Measurements from ENCODE around the gene MYD88. TPM values are rescaled to one million over a fixed set of nuclear protein-coding genes. Genes with fewer than 3 reads are reported as not detected.

The MYD88 gene
- polyA plus RNA-seq, 2 of the 4 experiments (the other 2 are of a cell fraction) = 16.8 to 22.3 TPM

DNA sequence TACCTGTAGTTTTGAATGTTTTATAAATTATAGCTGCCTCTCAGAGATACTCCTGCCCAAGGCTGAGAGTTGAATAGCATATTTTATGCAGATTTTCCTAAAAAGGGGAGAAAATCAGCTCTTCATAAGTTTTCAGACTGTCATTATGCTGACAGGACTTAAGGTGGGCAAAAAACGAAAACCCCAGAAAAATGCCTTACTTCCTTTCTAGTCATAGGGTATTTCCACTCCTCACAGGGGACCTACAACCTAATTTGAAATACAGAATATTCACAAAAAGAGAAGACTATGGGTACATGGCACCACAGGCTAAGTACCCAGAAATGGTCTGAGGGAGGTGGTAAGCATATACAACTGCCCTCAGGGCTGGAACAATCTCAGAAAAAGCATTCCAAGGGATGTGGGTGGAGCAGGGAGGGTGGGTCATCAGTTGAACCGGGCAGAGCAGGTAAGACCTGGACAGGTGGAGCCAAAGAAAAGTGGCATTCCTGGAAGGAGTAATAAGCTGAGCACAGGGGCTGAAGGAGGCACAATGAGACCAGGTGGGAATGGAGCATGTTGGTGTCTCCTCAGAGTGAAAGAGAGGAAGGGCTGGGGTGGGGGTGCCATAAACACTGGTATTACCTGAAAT, 16.3 kb downstream of the MYD88 start:
- no peak for ATAC-seq

DNA sequence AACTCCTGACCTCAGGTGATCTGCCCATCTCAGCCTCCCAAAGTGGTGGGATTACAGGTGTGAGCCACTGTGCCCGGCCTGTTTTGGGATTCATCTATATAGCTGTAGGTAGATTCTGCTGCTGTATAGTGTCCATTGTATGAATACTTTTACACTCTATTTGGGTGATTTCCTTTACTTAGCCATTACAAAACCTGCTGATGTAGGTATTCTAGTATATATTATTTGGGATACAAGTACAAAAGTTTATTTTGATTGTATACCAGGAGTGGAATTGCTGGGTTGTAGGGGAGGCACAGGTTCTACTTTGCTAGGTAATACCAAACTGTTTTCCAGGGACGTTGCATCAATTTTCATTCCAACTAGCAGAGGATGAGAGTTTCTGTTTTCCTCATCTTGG, 17.4 kb downstream of the MYD88 start:
- WGBS (ENCODE audit: missing lambda C conversion rate) = 78% methylated on average over 2 of the region's 2 CpGs
- ATAC-seq (no peak), DNase-seq (ENCODE audit: low read depth in 1 of 2, low spot score in 1 of 2) (no peak), FAIRE-seq (no peak)
- Histone ChIP-seq H3K27ac (no peak overlapping the region), H3K4me1 (0 out of 3 replicates have a peak, but pooled peaks cover 3% of the 10 kb centered on the region), H3K9me3 (no peaks in the 10 kb centered on the region), H3K4me3 (no peak overlapping the region), H3K4me2 (no peak overlapping the region)
- TF ChIP-seq MAFK (IDR thresholded peaks at IDR 0.05; ENCODE audit: partially characterized antibody) = peak; percentile 60
- TF ChIP-seq, protein P1, sequence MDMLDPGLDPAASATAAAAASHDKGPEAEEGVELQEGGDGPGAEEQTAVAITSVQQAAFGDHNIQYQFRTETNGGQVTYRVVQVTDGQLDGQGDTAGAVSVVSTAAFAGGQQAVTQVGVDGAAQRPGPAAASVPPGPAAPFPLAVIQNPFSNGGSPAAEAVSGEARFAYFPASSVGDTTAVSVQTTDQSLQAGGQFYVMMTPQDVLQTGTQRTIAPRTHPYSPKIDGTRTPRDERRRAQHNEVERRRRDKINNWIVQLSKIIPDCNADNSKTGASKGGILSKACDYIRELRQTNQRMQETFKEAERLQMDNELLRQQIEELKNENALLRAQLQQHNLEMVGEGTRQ (IDR thresholded peaks at IDR 0.05) = no peak
- ChIA-PET CTCF (interaction anchor here (0.6 to 2.1 kb wide), 3 partner anchors 10 to 39 kb away, joined by 3 to 7 read pairs (median 3); partner anchors contain the start of gene OXSR1), POLR2A (no interaction called here)

More for the DNA sequence above, 16.3 kb downstream of the MYD88 start:
- FAIRE-seq (no peak), DNase-seq (ENCODE audit: low read depth in 1 of 2, low spot score in 1 of 2) (no peak)
- H3K27ac ChIP-seq = no peak overlapping the region
- H3K9me3 ChIP-seq = no peaks in the 10 kb centered on the region
- 24% methylated on average over 2 of the region's 2 CpGs for WGBS (ENCODE audit: missing lambda C conversion rate)
- no peak overlapping the region for H3K4me3 ChIP-seq
- no peak overlapping the region for H3K4me2 ChIP-seq
- ChIA-PET CTCF (no interaction called here), POLR2A (interaction anchor here (1.4 to 3.3 kb wide), 2 partner anchors 10 to 18 kb away, joined by 6 to 11 read pairs; partner anchors contain the start of genes ACAA1 and OXSR1)
- H3K4me1 ChIP-seq = 0 out of 3 replicates have a peak, but pooled peaks cover 3% of the 10 kb centered on the region
- TF ChIP-seq KDM5A (IDR thresholded peaks at IDR 0.05) = no peak
- no peak for TF ChIP-seq MAFK (IDR thresholded peaks at IDR 0.05; ENCODE audit: partially characterized antibody)

DNA sequence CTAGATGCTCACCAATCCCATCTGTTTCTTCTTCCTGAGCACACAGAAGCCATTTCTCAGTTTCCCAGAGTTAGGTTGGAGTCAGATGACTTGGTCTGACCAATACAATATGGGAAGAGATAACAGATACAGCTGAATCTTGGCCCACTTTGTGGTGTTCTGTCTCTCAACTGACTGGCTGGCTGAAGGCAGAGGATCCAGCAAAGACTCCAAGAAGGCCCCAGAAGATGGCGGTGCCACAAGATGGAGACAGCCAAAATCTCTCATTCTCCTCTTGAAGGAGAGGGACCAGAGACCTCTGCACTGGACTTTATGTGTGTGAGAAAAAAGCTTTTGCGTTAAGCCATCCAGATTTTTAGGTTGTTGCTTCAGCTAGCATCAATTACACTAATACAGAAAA, 18.7 kb downstream of the MYD88 start:
- no peak for FAIRE-seq
- Histone ChIP-seq H3K27ac (no peak overlapping the region), H3K4me1 (0 out of 3 replicates have a peak, but pooled peaks cover 3% of the 10 kb centered on the region), H3K4me2 (no peak overlapping the region; the same call in 2 of the 3 replicates), H3K9me3 (no peaks in the 10 kb centered on the region), H3K4me3 (no peak overlapping the region)
- TF ChIP-seq FOSL2 (IDR thresholded peaks at IDR 0.05) (no peak), FOSL2 (CRISPR knock-in tag; IDR thresholded peaks at IDR 0.05) (no peak), RAD21 (conservative IDR thresholded peaks at IDR 0.05 in 1 of 2, IDR thresholded peaks at IDR 0.05 in 1 of 2) (no peak), RNF2 (IDR thresholded peaks at IDR 0.05; ENCODE audit: borderline replicate concordance, low read depth) (no peak), HOXA7 (CRISPR knock-in tag; IDR thresholded peaks at IDR 0.05) (no peak), EHF (CRISPR knock-in tag; IDR thresholded peaks at IDR 0.05) (no peak), POLR2A (IDR thresholded peaks at IDR 0.05; ENCODE audit: low read length) (no peak), JUNB (IDR thresholded peaks at IDR 0.05) (no peak), KDM5A (IDR thresholded peaks at IDR 0.05) (no peak), ESRRA (IDR thresholded peaks at IDR 0.05; ENCODE audit: borderline replicate concordance, low read length) (no peak), NR3C1 (IDR thresholded peaks at IDR 0.05) (no peak), HEYL (CRISPR knock-in tag; IDR thresholded peaks at IDR 0.05) (no peak), JUN (IDR thresholded peaks at IDR 0.05) (no peak), RARB (CRISPR knock-in tag; IDR thresholded peaks at IDR 0.05) (no peak), NFE2L2 (conservative IDR thresholded peaks at IDR 0.05; ENCODE audit: low read length) (no peak), HOXB13 (CRISPR knock-in tag; IDR thresholded peaks at IDR 0.05; ENCODE audit: low read depth) (no peak), TP53 (CRISPR knock-in tag; IDR thresholded peaks at IDR 0.05) (no peak)
- TF ChIP-seq, protein P2, sequence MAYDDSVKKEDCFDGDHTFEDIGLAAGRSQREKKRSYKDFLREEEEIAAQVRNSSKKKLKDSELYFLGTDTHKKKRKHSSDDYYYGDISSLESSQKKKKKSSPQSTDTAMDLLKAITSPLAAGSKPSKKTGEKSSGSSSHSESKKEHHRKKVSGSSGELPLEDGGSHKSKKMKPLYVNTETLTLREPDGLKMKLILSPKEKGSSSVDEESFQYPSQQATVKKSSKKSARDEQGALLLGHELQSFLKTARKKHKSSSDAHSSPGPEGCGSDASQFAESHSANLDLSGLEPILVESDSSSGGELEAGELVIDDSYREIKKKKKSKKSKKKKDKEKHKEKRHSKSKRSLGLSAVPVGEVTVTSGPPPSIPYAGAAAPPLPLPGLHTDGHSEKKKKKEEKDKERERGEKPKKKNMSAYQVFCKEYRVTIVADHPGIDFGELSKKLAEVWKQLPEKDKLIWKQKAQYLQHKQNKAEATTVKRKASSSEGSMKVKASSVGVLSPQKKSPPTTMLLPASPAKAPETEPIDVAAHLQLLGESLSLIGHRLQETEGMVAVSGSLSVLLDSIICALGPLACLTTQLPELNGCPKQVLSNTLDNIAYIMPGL (CRISPR knock-in tag; IDR thresholded peaks at IDR 0.05; ENCODE audit: borderline replicate concordance) = no peak
- WGBS (ENCODE audit: missing lambda C conversion rate) = 94% methylated on average over 2 of the region's 2 CpGs
- ATAC-seq = no peak
- ChIA-PET CTCF (interaction anchor here (0.5 to 2.1 kb wide), 5 partner anchors 8 to 122 kb away, joined by 3 to 7 read pairs (median 3); partner anchors contain the start of gene OXSR1), POLR2A (interaction anchor here (2.1 kb wide), 1 partner anchor 20 kb away, joined by 9 read pairs; the partner anchor contains the start of genes ACAA1 and MYD88)
- DNase-seq (ENCODE audit: low read depth in 1 of 2, low spot score in 1 of 2) = no peak
